Keratinocyte (primary cell): Measurements from ENCODE around the gene BRINP3.

ENCODE experiments used
- EZH2 ChIP-seq: IDR thresholded peaks from one replicate; pipeline ENCODE4 v1.6.1; 2012; ENCODE audit warnings: inconsistent platforms, mild to moderate bottlenecking, low read length, moderate library complexity
- TF ChIP-seq, protein P1 (sequence below), 3 experiments: IDR thresholded peaks in 1 of 3; conservative IDR thresholded peaks in 1 of 3; optimal IDR thresholded peaks in 1 of 3; 2 replicates in 2 of 3; 3 replicates in 1 of 3; pipeline versions ENCODE3 to v1.5.1; 2011; ENCODE audit warnings: low read length in 3 of 3, mild to moderate bottlenecking in 3 of 3, moderate library complexity in 2 of 3, control low read depth in 1 of 3, inconsistent platforms in 1 of 3; ENCODE audit not compliant: insufficient read depth in 2 of 3; ENCODE audit errors: extremely low read depth in 1 of 3

DNA sequence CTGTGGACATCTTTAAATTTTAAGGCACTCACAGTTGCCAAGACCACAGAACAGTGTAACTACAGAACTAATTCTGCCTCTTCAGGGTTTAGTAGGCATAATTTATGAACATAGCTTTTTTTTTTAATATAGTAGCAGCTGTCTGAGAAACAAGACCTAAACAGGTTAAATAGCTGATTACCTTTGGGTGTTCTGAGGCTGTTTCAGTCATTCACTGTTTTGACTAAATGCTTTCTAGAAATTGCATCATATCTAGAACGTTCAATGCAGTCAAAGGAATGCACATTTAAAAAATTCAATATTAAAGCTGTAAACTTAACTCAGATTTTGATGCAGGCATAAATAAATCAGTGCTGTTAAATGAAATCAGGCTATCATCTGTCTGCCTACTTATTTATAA is 101.6 kb downstream of the BRINP3 start:
- TF ChIP-seq, protein P1, sequence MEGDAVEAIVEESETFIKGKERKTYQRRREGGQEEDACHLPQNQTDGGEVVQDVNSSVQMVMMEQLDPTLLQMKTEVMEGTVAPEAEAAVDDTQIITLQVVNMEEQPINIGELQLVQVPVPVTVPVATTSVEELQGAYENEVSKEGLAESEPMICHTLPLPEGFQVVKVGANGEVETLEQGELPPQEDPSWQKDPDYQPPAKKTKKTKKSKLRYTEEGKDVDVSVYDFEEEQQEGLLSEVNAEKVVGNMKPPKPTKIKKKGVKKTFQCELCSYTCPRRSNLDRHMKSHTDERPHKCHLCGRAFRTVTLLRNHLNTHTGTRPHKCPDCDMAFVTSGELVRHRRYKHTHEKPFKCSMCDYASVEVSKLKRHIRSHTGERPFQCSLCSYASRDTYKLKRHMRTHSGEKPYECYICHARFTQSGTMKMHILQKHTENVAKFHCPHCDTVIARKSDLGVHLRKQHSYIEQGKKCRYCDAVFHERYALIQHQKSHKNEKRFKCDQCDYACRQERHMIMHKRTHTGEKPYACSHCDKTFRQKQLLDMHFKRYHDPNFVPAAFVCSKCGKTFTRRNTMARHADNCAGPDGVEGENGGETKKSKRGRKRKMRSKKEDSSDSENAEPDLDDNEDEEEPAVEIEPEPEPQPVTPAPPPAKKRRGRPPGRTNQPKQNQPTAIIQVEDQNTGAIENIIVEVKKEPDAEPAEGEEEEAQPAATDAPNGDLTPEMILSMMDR (optimal IDR thresholded peaks at IDR 0.05 in 1 of 3, IDR thresholded peaks at IDR 0.05 in 1 of 3, conservative IDR thresholded peaks at IDR 0.05 in 1 of 3; ENCODE audit: extremely low read depth in 1 of 3, insufficient read depth in 2 of 3, low read length in 3 of 3): no peak
- TF ChIP-seq EZH2: no peak
